Left colon (tissue), 2 donors: ENCODE measurements around the gene ZNF598. TPM values are rescaled to one million over a fixed set of nuclear protein-coding genes. Genes with fewer than 3 reads are reported as not detected.

Experiments
- ATAC-seq: fragments of 200-7000 bp; cut with Tn5 transposase; one replicate; pipeline ENCODE4 v1.9.1; 2020; ENCODE audit warnings: mild to moderate bottlenecking, moderate library complexity
- DNase-seq, 2 donors: peaks; one replicate each; pipeline ENCODE4 v3.0.0-alpha.2; 2020
- intact Hi-C, 2 donors: fragments of 100-400 bp; cut with DNase I in 1 of 2; cut with micrococcal nuclease in 1 of 2; formaldehyde crosslinking; loops; one replicate each; pipeline versions ENCODE4 v1.11.2 to v1.14.0; 2022; cut with DNase I, micrococcal nuclease
- long read RNA-seq: library from polyadenylated mRNA; unstranded; transcript quantifications from one replicate; pipeline ENCODE4 v2.0.0, GENCODE V29; 2021
- total RNA-seq, 2 donors: library from RNA; stranded (reverse); fragmentation: NEBNext Ultra II Directional; extraction: Animal tissue kit (Norgen Biotek cat#: 25700); gene quantifications; one replicate each; pipeline ENCODE4 v1.2.1, GENCODE V29; 2021
- donor health status: DM: no; HTN: no; CAD: no.
- donor health status: DM: yes; HTN: yes; CAD: no.

The ZNF598 gene
- total RNA-seq = 10 to 100 TPM; 45.8 to 52.8 TPM
- long read RNA-seq, transcript ZNF598-208 (3 exons, 815 nt) = major isoform, 12 of 26 reads
- long read RNA-seq, partial matches to known transcripts = 5 of 26 reads
- long read RNA-seq, other reads (novel, unspliced or antisense) = 9 of 26 reads

DNA sequence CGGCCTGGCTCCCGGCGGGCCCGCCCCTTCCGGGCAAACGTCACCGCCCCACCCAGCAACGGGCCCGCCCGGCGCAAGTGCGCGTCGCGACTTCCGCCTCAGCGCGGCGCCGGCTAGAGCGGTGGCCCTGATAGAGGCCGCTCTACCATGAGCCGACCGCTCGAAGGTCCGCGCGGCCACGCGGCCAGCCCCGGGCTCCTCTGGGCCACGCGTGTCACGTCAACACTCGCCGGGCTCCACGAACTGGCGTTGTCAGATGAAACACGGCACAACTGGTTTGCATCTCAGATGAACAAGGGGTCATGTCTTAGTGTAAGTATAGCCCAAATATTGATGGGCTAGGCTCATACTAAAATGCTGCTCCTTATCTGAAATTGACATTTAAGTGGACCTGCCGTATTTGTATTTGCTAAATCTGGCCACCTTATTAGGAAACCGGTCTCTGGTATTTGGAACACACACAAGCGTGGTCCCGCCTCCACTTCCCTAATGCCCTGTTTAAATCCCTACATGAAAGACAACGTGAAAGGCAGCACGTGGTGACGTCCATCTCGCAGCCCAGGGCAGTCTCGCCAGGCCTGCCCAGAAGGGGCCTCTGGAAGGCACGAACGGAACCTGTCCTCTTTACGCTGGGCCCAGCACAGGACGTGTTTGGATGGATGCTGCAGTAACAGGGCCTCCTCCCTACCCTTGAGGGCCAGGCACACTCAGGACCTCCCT is at the start of gene ZNF598:
Gene ZNF598, minus strand, starts transcription at position 31 of the 720 bp plus-strand sequence.
- DNase-seq = peak; percentile 79 to 87
- intact Hi-C loops = loop anchor here in 1 of 2 donors (10.0 kb wide), 1 partner anchor 135 kb away; the partner anchor contains the start of gene RAB26
- ATAC-seq = peak; percentile 82

DNA sequence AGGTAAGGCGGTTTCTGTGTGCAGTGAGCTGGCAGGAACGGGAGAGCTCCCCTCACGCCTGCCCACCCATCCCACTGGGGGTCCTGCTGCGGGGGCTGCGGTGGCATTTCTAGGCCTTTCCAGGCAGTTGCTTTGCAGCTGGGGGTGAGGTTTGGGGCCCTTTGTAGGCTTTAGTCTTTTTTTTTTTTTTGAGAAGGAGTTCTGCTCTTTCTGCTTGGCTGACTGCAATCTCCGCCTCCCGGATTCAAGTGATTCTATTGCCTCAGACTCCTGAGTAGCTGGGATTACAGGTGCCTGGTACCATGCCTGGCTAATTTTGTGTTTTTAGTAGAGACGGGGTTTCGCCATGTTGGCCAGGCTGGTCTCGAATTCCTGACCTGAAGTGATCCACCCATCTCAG is 49.3 kb upstream of the ZNF598 start:
- no peak for DNase-seq
- intact Hi-C loops = no loop called here
- ATAC-seq = no peak

DNA sequence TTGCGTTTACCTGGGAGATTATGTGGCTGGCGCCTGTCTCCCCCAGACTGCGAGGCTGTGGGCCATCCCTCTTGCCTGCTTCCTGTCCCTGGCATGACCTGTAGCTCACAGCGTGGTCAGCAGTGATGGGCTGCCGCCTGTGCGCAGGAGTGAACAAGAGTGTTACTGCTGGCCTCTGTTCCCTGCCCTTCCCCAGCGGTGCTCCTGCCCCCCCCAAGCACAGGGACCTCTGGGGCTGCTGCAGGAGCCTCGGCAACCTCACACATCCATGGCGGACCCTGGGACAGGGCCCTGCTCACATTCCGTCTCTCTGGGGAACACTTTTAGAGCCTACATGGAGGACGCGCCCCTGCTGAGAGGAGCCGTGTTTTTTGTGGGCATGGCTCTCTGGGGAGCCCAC is 48.8 kb upstream of the ZNF598 start:
- ATAC-seq (no peak), DNase-seq (no peak)
- intact Hi-C loops = no loop called here

DNA sequence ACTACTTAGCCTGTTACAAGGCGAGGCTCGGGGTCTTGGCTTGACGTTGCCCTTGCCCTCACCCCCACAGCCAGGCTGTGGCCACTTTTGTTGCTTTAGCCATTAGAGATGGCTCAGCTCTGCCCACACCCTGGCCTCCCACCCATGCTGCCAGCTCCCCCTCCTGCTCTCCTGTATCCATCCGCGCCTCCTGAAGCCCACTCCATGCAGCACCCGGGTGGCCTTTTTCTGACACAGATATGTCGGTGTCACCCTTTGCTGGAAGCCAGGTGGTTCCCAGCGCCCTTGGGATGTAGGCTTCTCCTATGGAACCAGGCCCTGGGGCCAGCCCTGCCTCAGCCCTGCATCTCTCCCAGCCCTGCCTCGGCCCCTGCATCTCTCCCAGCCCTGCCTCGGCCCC is 47.8 kb upstream of the ZNF598 start:
- DNase-seq = no peak
- intact Hi-C loops = no loop called here
- no peak for ATAC-seq

DNA sequence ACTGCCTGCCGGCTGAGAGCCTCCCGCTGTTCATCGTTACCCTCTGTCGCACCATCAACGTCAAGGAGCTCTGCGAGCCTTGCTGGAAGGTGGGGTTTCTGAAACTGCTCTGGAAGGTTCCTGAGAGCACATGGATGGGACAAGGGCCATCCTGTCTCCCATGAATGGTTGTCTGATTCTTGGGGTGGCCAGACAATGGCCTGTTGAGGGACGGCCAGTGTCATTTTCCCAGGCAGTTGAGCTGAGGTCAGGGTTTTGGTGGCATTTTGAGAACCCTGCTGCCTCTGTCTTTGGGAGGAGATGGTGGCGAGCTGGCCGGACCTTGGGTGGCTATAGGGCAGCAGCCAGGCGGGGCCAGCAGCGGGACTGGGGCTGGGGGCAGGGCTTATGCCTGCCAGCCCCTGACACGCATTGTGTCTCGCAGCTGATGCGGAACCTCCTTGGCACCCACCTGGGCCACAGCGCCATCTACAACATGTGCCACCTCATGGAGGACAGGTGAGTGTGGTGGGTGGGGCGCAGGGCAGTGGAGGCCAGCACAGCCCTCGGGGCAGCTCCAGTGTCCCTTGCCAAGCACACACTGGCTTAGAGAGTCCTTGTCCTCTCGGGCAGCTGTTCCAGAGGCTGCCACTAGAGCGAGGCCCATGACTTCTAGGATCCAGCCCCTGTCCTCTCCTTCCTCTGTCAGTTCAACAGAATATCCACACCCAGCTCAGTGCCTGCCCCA is 47.2 kb upstream of the ZNF598 start:
- ATAC-seq (no peak), DNase-seq (no peak)
- intact Hi-C loops = no loop called here

GRCh38 chr16:2056077-2056476 is 46.5 kb upstream of the ZNF598 start:
- no peak for DNase-seq
- ATAC-seq = no peak
- intact Hi-C loops = no loop called here

DNA sequence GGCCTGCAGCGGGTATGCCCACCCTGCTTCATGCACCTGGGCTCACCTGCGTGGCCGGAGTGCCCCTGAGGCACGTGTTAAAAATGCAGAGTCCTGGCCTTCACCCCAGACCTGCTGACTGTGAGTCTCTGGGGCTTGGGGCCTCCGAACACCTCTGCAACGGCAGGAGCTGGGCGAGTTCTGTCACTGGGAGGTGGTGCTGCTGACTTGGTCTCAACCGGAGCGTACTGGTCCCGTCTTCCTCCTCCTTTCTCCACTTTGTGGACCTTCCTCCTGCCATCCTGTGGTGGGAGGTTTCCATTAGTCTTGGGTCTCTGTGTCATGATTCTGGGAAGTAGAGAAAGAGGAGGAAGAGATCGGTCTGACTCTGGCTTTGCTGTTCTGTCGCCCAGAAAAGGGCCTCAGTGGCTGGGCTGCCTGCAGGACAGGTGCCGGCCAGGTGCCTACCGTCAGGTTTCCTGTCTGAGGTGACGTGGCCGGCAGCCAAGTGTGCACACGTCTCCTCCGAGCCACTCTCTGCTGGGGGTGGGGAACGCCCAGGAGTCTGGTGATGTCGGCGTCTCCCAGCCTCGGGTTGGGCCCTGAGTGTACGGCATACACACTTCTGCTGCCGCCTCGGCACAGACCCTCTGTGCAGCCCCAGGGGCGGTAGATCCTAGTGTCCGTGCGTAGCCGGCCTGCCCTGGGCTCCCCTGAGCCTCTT is 45.1 kb upstream of the ZNF598 start:
- ATAC-seq = peak; percentile 98
- intact Hi-C loops = no loop called here
- peak; percentile 93 for DNase-seq

DNA sequence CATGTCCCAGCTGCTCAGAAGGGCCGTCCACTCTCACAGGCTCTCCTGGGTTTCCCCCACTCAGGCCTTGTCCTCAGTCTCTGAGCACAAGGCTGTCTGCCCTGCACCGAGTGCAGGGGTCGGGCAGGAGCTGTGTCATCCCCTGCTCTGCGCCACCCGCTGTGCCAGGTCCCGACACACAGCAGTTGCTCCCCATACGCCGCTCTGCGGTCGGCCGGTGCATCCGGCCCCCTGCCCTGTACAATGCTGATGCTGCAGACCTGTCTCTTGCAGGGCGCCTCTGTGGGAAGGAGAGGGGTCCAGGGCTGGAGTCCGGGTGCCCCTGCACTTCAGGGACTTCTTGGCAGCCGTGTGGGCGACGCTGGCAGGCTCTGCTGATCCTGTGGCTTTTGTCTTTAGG is 44.3 kb upstream of the ZNF598 start:
- intact Hi-C loops = no loop called here
- DNase-seq (no peak), ATAC-seq (no peak)

DNA sequence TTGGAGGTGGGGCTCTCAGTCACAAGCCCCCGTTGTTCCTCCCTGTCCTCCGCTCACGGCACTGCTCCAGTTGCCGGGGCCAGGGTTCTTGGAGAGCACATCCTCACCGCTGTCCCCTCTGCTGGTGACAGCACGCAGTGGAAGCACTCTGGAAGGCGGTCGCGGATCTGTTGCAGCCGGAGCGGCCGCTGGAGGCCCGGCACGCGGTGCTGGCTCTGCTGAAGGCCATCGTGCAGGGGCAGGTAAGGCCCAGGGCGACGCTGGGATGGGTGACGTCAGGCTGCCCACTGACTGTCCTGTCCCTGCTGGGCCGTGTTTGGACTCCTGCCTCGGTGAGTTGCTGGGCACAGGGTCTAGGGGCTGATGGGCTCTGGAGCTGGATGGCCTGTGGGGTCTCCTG is 43.6 kb upstream of the ZNF598 start:
- DNase-seq = no peak
- intact Hi-C loops = no loop called here
- ATAC-seq = no peak

DNA sequence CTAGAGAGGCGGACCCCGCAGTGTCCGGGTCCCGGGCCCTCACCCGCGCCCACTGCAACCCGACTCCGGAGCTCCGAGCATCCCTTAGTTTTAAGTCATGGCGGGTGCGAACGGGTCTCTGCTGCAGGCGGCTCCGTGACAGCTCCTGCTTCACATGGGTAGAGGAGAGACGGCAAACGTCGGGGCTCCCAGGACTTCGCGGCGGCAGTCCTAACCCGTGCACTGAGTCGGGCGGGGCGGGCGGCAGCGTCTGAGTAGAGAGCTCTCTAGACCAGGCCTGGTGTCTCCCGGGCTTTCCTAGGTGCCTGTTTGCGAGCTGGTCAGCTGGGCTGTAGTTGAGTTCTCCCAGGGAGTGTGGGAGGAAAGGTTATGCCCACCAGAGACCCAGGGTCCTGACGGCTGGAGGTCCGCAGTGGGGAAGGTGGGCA is 38.5 kb upstream of the ZNF598 start:
- ATAC-seq (peak; percentile 20), DNase-seq (peak in 1 of 2 donors; percentile 62)
- intact Hi-C loops = no loop called here

- intact Hi-C loops = no loop called here
- DNase-seq (peak; percentile 96 to 97), ATAC-seq (peak; percentile 78)
Measured at GRCh38 chr16:2047330-2048115, 37.9 kb upstream of the ZNF598 start, which contains the start of the genes NTHL1 and TSC2. NTHL1 (minus strand) TSS chr16:2047834; CDS start chr16:2047823, 11 bp downstream. TSC2 (plus strand) TSS chr16:2047985; CDS start chr16:2048616, 631 bp downstream.

- DNase-seq (no peak), ATAC-seq (no peak)
- intact Hi-C loops = no loop called here
Measured at GRCh38 chr16:2046893-2047329, 37.3 kb upstream of the ZNF598 start.

DNA sequence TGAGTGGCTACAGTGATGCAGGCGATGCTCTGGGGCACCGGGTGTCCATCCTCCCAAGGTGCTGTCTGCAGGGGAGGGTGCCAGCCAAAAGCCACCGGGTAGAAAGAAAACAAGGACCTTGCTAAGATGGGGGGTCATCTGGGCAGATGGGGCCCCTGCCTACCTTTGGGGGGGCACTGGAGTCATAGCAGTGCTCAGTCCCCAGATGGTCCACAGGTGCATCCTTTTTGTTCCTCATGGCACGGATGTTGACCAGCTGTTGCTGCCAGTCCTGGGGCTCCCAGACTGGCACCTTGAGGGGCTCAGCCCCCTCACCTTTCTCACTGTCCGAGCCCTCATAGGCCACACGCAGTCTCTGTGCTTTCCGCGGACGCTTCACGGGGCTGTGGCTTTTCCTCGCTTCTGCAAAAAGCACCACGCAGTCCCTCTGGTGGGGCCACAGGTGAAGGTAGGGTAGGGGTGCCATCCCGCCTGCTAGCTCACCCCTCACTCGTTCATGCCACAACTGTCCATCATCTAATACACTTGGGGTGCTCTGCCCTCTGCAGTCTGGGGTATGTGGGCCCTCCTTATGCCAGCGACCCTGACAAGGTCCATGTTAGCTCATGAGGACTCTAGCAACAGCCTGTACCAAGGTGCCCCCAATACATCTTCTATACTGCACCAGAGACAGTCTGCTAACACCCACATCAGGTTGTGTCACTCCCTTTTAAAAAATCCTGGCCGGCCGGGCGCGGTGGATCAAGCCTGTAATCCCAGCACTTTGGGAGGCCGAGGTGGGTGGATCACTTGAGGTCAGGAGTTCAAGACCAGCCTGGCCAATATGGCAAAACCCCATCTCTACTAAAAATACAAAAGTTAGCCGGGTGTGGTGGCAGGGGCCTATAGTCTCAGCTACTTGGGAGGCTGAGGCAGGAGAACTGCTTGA is 36.6 kb upstream of the ZNF598 start:
- intact Hi-C loops = no loop called here
- no peak for DNase-seq
- no peak for ATAC-seq

DNA sequence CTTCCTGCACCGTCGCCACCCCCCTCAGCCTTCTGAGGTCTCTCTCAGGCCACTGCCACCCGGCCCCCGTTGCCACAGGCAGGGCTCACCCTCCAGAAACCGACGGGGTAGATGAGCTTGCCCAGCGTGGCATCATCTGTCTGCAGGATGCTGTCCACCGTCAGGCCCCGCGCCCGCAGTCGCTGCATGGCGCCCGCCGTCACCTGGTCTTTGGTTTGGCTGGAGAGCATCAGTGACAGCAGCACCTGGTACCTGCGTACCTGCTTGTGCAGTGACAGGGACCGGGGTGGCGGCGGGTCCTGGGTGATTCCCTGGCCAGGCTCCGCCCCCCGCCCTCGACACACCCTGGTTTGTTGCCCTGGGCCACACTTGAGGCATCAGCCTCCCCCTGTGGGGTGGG is 34.9 kb upstream of the ZNF598 start:
- DNase-seq (peak in 1 of 2 donors; percentile 31), ATAC-seq (no peak)
- intact Hi-C loops = no loop called here

DNA sequence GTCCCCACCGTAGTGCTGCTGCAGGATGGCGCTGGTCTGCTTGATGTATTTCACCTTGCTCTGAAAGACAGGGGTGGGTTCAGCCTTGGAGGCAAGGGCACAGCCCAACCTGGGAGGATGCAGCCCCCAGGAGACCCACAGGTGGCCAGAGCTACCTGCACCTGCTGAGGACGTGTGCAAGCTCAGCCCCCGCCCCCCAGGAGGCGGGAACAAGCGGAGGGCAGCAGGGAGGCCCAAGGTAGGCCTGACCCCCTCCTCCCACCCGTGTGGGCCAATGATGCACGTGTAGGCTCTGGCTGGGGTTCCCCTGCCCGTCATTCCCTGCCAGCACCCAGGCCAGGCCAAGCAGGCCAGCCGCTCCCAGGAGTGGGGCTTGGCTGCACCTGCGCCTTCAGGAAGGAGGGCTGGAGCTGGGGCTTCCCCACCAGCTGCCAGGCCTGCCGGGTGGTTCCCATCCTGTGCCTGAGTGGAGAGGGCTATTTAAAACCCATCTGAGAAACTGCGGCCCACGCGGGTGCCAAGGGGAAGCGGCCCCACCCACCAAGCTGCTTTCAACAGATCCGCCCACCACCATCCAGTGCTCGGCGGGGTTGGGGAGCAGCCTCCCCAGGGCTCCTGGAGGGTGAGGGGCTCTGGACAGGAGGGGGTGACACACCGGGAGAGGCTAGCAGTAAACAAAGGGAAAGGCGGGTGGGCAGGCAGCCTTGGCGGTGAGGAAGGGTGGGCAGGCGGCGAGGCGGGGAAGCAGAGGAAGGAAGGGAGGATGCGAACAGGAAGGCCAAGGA is 34.2 kb upstream of the ZNF598 start:
- intact Hi-C loops = no loop called here
- peak; percentile 70 to 80 for DNase-seq
- ATAC-seq = peak; percentile 35

DNA sequence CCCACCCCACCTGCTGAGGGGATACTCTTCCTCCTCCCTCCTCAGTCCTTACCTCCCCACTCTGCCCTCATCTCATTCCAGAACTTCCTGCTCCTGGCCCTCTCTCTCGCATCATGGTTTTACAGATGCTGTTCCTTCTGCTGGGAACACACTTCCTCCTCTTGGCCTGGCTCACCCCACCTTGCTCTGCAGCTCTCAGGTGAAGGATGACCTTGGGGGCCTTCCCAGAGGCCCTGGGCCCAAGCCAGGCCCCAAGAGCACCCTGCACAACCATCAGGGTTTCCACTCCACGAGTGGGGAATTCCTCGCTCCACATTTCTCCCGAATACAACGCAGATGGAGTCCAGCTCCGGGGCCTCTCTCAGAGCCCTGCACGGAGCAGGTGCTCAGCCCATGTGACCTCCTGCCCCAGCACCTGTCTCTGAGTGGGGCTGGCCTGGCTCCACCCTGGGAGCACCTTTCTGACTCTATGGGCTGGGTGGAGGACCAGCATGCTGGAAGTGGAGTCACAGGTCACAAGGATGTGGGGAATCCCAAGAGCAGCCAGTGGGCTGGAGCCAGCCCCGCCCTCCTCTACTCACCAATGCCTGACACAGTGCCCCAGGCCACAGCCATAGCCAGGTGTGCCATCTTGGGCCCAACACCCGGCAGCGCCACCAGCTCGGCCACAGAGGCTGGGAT is 33.5 kb upstream of the ZNF598 start:
- intact Hi-C loops = no loop called here
- ATAC-seq (peak; percentile 44), DNase-seq (peak; percentile 65 to 87)
